RKO (cell line): ENCODE data around the gene GAD1.

ENCODE experiments used
- DNase-seq: peaks from one replicate; pipeline ENCODE4 v3.0.0-alpha.2; 2016; ENCODE audit warnings: low spot score

Gene GAD1

DNA sequence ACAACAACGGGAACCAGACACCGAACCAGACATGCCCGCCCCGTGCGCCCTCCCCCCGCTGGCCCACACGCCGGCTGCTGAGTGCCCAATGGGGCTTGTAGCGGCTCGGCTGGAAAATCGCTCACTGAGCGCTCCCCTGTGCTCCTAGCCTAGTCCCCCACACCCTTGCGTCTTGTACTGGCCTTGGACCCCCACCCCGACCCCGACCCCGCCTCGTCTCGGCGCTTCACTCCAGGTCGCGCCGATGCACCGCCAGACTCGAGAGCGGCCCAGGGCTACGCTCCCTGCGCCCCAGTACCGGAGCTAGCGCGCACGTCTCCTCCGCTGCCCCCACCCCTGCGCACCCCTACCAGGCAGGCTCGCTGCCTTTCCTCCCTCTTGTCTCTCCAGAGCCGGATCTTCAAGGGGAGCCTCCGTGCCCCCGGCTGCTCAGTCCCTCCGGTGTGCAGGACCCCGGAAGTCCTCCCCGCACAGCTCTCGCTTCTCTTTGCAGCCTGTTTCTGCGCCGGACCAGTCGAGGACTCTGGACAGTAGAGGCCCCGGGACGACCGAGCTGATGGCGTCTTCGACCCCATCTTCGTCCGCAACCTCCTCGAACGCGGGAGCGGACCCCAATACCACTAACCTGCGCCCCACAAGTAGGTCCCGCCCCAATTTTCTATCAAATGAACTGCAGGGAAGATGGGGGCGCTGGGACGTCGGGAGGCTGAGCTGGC is 1.5 kb downstream of the GAD1 start:
- no peak for DNase-seq

GRCh38 chr2:170818752-170819470 is 2.2 kb downstream of the GAD1 start:
- no peak for DNase-seq

DNA sequence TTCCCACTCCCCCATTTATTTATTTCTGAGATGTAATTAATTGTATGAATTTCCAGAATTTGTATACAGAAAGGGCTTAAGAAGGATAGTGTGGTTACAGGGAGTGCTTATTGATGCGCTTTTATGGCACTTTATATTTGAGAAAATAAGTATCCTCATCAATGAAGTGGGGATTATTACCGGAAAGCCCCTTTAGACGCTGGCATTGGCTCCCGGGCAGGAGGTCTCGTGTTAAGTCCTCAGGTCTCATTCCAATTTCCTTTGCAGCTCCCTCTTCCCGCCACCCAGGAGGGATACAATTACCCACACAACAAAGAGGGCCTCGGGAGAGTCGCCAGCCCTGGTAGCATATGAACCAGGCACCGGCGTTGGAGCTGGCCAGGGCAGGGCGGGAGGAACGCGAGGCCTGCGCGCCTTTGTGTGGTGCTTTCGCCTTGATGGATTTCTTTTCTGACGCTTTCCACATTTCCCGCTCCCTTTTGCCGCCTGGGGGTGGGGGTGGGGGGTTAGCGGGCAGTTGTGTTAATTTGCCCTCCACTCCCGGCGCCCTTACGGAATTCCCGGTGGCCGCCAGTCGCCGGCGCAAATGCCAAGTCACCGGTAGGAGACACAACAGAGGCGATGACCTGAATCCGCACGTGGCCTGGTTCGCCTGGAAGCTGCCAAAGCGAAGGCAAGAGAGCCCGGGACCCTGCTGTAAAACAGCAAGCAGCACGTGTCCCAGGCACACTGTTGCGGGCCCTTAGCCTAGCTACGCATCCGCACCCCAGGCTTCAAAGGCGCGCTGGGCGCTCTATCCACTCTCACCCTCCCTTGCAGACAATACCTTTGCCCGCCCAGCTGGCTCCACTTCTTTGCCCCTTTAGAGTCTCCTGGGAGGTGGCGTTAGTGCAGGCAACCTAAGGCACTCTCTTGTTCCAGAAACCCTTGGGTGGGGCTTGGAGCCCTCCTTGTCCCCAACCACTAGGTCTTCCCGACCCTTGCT is 3.3 kb downstream of the GAD1 start:
- DNase-seq: no peak

- no peak for DNase-seq
These were observed 4.3 kb downstream of the GAD1 start for GRCh38 chr2:170820757-170821530.

GRCh38 chr2:170821531-170822289 is 5.0 kb downstream of the GAD1 start:
- DNase-seq: no peak

DNA sequence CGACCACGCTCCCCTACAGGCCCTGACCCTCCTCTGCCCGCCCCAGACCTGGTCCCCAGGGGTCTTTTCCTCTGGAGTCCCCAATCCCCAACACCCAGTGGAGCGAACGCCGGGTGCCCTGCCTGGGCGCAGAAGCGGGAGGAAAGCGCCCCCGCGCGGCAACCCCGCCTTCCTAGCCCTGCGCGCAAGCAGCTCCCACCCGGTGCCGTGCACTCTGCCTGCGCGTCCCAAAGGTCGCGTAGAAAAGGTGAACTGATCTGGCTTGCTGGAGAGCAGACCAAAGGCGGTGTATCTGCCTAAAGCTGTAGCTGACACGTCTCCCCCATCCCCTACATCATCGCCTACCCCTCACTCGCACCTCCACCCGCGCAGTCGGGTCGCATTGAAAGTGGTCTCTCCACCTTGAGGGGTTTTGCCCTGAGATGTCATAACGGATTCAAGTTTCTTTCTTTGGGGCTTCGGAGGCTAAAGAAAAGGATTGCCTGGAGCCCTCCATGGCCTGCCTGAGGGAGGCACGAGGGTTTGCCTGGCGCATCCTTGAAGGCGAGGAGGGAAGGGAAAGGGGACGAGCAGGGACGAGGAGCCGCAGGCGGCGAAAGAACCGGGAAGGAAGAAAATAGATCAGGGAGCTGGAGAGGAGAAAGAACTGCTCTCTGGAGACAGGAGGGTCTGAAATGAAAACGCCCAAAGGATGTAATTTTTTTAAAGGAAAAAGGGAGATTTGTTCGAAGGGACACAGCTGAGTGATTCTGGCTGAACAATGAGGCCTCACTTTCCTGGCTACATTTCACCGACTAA is 5.8 kb downstream of the GAD1 start:
- no peak for DNase-seq

GRCh38 chr2:170823088-170823897 is 6.6 kb downstream of the GAD1 start:
- no peak for DNase-seq

DNA sequence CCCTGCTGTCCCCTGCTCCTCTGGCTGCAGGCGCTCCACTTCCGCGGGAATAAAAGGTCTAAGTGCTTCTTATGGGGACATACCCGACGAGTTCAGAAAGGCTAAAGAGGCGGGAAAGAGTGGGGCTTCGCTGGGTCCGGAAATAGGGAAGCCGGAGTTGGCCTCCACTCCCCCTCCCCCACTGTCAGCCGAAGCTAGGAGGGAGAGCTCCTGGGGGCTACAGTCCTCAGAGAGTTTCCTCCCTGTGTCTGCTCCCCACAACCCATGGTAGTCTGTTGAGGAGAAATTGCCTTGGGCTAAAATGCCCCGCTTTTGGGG is 7.2 kb downstream of the GAD1 start:
- no peak for DNase-seq

DNA sequence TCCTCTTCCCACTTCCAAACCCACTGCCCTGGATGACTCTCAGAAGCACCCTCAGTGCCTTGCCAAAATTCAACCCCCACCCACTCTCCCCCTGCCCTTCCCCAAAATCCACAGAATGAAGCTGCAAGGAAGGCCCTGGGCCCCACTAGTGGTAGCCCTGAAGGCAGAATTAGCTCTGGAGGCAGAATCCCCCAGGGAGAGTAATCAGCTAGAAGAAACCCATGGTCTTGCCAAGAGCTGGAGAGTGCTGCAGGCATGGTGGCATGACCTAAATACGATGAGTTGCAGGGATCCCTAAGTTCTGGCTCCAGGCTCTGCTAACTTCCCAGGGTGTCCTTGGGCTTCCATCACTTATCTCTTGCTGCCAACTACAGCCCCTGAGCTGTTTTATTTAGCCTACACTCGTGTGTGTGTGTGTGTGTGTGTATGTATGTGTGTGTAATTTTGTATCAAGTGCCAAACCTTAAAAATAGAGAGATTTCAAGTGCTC is 7.9 kb downstream of the GAD1 start:
- no peak for DNase-seq

- DNase-seq: no peak
These were observed 11.3 kb downstream of the GAD1 start for GRCh38 chr2:170827841-170828532.

- DNase-seq: no peak
These were observed 11.8 kb downstream of the GAD1 start for GRCh38 chr2:170828533-170828916.

- no peak for DNase-seq
These were observed 12.3 kb downstream of the GAD1 start for GRCh38 chr2:170829036-170829435.

GRCh38 chr2:170830166-170830565 is 13.5 kb downstream of the GAD1 start:
- DNase-seq: no peak

- no peak for DNase-seq
These were observed 14.4 kb downstream of the GAD1 start for GRCh38 chr2:170831115-170831514.

DNA sequence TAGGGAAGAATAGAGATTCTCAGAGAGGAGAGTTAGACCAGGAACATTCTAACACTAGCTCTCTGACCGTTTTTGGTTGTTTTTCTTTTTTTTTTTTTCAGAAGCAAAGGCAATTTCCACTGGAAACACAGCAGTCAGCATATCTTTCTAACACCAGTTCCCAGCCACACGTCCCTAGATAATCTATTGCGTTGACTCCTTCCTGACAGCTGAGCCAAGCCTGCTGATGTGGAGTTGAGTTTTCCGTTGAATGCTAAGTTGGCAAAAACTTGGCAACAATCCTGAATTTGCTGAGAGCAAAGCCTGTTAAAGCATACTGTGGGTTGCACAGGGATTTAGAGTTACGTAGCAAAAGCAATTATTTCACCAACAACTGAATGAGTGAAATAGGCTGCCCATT is 19.3 kb downstream of the GAD1 start:
- no peak for DNase-seq

GRCh38 chr2:170840717-170841210 is 24.1 kb downstream of the GAD1 start:
- DNase-seq: no peak

- peak; percentile 10 for DNase-seq
These were observed 26.1 kb downstream of the GAD1 start for GRCh38 chr2:170842785-170843184.

- peak; percentile 62 for DNase-seq
These were observed 27.0 kb downstream of the GAD1 start for GRCh38 chr2:170843656-170844055.
